Astrocyte of the cerebellum (primary cell): ENCODE measurements around the gene AGL.

ENCODE experiments used
- DNase-seq: peaks from one replicate; pipeline ENCODE4 v3.0.0-alpha.2; 2011; ENCODE audit warnings: low read depth
- H3K4me3 ChIP-seq: 2 replicates; pipeline ENCODE4 v1.5.1; 2011; ENCODE audit warnings: mild to moderate bottlenecking, low read depth, low read length, moderate library complexity
- CTCF ChIP-seq: IDR thresholded peaks from 2 replicates; pipeline ENCODE4 v1.5.1; 2012; ENCODE audit warnings: low read length, low read depth, moderate library complexity, mild to moderate bottlenecking; ENCODE audit errors: missing control alignments
- in situ Hi-C: cut with HindIII; loops from 2 replicates; pipeline ENCODE4 v1.10.0; 2017; ENCODE audit warnings: low sequenced_read_pairs

Gene AGL

GRCh38 chr1:99934801-99935200, 84.6 kb downstream of the AGL start:
- in situ Hi-C loops: no loop called here
- no peak overlapping the region for H3K4me3 ChIP-seq
- no peak for DNase-seq
- no peak for TF ChIP-seq CTCF

DNA sequence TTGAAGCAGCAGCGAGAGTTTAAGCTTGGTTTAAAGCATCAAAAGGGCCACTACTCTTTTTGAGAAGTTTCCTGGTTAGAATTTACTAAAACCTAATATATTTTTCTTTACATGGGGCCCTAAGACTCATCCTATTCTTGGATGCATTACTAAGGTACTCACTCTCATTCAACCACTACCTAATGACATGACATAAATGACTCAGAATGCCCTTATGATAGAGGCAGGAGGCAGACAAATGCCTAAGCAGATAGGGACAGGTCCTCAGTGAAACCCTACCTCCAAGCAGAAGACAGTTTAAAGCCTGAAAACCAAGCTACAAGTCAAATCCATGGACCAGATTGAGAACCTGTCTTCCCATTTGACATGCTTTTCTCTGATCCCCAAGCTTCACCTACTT, 85.4 kb downstream of the AGL start:
- TF ChIP-seq CTCF: no peak
- in situ Hi-C loops: no loop called here
- no peak for DNase-seq
- no peak overlapping the region for H3K4me3 ChIP-seq

DNA sequence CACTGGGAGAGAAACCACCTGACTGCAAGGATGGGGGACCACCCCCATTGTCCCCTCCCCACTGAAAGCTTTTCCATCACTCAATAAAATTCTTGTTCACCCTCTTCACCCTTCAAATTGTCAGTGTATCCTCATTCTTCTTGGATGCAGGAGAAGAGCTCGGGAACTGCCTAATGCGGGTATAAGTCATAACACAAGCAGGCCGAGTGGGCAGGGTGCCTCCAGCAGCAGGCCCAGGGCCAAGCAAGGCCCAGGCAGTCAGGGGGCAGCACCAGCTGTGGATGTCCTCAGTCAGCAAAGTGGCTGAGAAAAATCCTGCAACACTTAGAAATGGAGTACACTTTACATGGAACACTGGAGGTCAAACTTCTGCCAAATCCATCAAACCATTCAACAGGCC, 85.9 kb downstream of the AGL start:
- no peak overlapping the region for H3K4me3 ChIP-seq
- no peak for TF ChIP-seq CTCF
- in situ Hi-C loops: no loop called here
- DNase-seq: no peak

DNA sequence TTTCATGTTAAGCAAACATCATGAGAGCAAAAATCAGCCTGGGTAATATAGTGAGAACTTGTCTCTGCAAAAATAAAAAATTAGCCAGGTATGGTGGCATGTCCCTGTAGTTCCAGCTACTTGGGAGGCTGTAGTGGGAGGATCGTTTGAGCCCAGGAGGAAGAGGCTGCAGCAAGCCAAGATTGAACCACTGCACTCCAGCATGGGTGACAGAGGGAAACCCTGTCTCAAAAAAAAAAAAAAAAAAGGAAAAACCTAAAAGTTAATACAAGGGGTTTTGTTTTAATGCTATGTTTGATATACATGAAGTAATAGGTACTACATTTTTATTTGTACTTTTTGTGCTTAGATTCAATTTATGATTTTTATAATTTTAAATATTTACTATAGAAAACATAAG, 92.6 kb downstream of the AGL start:
- no peak for TF ChIP-seq CTCF

DNA sequence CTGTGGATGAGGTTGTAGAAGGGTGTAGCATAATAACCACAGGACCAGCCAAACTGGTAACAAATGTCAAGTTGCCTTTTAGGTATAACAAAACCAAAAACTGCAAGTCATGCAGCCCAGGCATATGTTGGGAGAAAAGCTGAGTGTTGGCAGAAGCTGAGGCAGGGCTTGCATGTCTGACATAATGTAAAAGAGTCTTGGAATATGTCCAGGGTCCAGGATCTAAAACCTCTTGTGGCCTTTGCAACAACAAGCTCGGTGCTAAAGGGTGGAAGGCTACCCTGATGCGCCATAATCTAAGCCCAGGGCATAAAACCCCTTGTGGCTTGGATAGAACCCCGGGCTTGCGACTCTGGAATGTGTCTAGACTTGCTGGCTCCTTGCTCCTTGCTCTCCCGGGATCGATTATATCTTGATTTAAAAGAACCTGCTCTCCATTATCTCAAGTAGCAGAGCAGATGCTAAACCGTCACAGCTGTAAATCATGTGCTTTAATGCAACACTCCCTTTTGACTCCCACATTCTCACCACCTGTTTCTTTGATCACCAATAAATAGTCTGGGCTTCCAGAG, 93.1 kb downstream of the AGL start:
- in situ Hi-C loops: no loop called here
- peak; percentile 16 for DNase-seq
- TF ChIP-seq CTCF: no peak
- no peak overlapping the region for H3K4me3 ChIP-seq

More for the DNA sequence above, 92.6 kb downstream of the AGL start:
- no peak overlapping the region for H3K4me3 ChIP-seq
- in situ Hi-C loops: no loop called here
- DNase-seq: no peak

DNA sequence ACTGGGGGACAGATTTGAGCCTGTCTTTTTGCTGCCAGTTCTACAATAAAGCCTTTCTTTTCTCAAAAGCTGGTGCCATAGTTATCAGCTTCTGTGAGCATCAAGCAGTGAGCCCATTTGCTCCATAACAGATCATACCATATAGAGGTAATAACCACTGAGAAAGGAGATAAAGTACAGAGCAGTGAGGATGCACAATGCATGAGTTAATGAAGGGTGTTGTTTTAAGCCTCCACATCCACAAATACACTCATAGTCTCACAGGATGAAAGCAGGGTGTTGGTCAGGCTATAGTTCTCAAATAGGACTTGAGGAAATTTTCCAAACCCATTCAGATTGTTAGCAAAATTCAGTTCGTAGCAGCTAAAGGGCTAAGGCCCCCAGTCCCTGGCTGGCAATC, 94.0 kb downstream of the AGL start:
- no peak for TF ChIP-seq CTCF
- H3K4me3 ChIP-seq: no peak overlapping the region
- DNase-seq: no peak
- in situ Hi-C loops: no loop called here

DNA sequence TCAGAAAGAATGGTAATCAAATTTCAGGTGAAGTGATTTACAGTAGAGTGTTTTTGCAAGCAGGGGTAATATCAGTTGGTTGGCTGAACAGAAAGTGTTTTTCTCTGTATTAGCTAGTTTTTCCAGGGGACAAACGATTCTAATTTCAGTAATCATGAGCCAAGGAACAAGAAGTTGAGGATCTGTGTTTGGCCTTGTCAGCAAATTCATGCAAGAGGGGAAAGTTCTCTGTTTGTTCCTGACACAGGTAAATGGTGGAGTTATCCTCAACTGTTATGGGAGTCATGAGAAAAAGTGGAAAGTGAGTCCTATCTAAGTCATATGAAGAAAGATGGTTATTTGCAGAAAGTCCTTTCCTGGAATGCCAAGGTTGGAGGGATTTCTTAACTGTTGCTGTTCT, 95.0 kb downstream of the AGL start:
- in situ Hi-C loops: no loop called here
- no peak overlapping the region for H3K4me3 ChIP-seq
- TF ChIP-seq CTCF: no peak
- DNase-seq: no peak
